GM18505 (cell line): ENCODE results near the gene SPX.

Experiments
- ATAC-seq: cut with Tn5 transposase; IDR thresholded peaks from one replicate; pipeline ENCODE4 v1.9.1; 2021; ENCODE audit not compliant: unreplicated experiment
- POLR2A ChIP-seq: IDR thresholded peaks from 4 replicates; pipeline ENCODE4 v1.6.1; 2011; ENCODE audit warnings: borderline replicate concordance; ENCODE audit not compliant: insufficient read depth, insufficient read length; ENCODE audit errors: extremely low read depth

Gene SPX

DNA sequence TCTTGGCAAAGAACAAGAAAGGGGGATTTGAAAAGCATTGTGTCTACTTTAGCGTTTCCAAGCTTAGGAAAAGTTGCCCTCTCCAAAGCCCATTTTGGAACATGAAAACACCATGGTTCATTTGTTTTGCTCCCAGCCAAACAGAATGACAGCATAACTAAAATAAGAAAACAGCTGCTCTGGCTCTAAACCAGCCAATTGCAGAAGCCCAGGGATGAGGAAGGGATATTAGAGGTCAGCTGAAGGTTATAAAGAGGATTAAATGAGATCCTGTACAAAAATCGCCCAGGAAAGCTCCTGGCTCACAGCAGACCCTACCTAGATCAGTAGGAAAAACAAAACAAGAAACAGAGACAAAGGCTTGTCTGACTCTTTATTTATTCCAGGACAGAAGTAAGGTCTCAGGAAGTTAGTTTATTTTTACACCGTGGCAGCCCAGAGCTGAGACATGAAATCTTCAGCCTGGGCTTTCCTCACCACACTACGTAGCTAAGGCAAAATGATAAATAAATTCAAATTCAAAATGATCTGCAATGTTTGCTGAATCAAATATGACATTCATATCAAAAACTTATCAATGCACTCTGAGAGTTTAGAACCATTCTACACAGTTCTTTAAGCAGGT lies 25.9 kb downstream of the SPX start:
- ATAC-seq = no peak
- no peak for TF ChIP-seq POLR2A

- TF ChIP-seq POLR2A = no peak
- ATAC-seq = no peak
Measured at GRCh38 chr12:21552635-21553328, 26.7 kb downstream of the SPX start.

DNA sequence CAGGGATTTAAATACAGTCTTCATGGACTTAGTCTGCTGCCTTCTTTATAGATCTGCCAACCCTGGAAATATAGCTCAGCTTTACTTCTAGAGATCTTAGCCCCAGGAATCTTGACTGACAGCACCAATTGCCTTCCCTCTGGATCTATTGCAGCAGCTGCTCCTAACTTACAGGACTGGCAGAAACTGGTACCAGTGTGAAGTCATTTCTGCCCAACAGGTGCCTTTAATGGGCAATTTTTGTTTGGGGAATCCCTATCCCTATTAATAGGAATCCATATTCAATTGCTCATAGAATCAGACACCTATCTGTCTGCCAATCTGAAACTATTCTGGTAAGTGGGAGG lies 27.2 kb downstream of the SPX start:
- no peak for TF ChIP-seq POLR2A
- no peak for ATAC-seq

DNA sequence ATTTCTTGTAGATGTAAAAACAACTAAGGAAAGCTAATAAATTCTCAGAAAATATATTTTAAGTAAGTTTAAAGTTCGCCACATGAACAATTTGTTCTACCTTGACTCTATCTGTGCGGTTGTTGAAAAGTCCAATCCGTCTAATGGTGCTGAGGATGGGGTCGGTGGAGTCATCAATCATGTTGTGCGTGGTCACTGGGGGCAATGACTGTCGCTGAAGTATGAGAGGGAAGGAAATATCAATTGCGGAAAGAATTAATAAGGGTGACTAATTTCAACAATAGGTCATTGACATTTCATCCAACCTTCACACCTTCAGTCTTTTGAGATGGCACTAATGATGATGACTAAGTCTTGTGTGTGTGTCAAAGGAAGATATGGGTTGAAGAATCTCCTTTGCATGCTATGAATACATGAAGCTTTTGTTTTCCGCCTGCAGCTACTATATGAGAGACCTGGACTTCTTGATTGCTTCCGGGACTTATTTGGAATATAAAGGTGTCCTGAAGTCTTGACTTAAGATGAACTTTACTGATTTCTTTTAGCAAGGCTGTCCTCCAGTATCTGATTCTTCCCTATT lies 32.1 kb downstream of the SPX start:
- no peak for ATAC-seq
- no peak for TF ChIP-seq POLR2A

- ATAC-seq = no peak
- no peak for TF ChIP-seq POLR2A
Measured at GRCh38 chr12:21559855-21560569, 33.9 kb downstream of the SPX start.

DNA sequence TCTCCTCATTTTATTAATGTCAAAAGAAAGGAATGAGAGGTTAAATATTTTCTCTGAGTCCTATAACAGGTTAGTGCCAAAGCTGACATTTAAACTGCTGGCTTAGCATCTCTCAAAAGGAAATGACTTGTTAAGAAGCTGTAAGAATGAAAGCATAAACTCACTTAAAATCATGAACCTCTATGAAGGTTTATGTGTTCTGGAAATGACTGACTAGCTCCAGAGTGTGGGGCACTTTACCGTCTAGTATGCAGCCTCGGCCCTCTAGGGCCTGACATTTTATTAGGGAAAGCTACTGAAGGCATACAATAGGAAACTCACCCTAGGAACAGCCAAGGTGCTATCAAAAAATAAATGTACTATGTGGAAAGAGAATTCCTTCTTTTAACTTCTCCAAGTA lies 35.1 kb downstream of the SPX start:
- ATAC-seq = no peak
- no peak for TF ChIP-seq POLR2A

GRCh38 chr12:21562859-21563258 lies 36.8 kb downstream of the SPX start:
- ATAC-seq = no peak
- TF ChIP-seq POLR2A = no peak

DNA sequence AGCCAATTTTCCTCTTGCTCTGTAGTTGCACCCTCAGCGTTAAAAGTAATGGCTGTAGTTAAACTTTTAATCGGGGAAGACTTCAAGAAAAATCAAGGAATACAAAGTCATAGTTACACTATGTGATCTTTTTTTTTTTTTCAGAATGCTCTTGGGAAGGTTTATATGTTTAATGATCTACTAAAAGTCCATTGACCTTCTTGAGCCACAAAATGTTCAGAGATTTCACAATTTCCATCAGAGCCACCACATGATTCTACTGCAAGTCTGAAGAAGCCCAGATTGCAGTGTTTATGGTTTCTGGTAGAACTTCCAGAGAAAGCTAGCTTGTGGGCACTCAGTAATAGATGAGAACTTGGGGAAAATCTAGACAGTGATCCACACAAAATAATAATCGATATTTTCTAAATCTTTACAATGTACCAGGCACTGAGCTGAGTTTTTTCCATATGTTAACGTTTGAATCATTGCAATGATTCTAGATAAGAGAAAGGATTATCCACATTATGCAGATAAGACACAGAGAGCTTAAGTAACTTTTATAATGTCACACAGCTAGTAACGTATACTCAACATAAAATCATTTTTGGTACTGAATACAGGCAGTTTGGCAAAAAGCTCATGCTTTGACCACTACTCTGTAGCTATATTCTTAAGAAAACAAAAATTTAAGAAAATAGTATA lies 40.3 kb downstream of the SPX start:
- ATAC-seq = no peak
- TF ChIP-seq POLR2A = no peak

DNA sequence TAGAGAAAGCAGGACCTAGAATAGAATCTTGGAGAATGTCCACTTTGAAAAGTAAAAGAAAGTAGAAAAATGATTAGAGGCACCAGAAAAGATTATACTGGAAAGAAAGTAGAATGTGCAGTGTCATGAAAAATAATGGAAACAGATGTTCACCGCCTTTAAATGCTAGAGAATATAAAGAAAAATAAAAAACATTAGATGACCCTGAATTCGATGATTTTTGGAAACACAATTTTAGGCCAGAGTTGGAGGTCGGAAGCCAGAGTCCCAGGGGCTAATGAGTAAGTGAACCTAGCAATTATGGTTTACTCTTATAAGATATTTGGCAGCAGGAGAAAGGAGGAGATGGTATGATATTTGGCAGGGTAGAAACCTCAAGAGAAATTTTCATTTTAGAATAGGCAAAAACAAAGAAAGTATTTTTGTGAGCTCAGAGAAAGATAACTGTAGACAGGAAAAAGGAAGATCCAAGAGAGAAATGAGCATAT lies 40.9 kb downstream of the SPX start:
- TF ChIP-seq POLR2A = no peak
- ATAC-seq = no peak

DNA sequence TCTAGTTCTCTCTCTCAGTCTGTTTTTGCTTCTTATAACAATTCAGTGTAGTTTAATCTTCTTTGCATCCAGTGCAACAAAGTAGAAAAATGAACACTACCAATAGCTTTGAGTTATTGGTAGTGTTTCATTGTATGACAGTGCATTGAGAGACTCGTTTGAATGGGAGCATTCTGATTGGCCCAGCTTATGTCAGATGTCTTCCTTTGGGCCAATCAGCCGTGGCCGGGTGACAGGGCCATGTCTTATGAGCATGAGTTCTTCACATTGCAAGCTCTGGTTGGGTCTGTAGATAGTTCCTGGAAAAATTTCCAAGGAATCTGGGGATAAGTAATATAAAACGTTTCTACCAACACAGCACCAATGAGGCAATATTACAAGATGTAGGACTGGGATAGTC lies 42.0 kb downstream of the SPX start:
- no peak for ATAC-seq
- no peak for TF ChIP-seq POLR2A

DNA sequence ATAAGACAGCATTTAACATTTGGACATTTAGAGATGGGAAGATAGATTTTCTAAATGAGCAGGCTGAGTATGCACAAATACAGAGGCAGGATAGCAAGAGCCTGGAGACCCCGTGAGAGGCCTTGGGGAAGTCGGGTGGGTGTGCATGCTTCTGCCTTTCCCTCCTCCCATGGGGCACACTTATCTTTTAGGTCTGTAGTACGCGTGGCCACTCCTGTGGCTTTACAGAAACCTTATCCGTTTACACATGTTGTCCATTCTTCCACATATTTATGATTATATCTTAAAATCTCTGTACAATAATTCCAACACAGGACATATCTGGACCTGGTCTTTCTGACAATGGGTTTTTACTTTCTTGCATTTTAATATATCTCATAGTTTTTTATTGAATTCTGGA lies 45.0 kb downstream of the SPX start:
- no peak for ATAC-seq
- TF ChIP-seq POLR2A = no peak

DNA sequence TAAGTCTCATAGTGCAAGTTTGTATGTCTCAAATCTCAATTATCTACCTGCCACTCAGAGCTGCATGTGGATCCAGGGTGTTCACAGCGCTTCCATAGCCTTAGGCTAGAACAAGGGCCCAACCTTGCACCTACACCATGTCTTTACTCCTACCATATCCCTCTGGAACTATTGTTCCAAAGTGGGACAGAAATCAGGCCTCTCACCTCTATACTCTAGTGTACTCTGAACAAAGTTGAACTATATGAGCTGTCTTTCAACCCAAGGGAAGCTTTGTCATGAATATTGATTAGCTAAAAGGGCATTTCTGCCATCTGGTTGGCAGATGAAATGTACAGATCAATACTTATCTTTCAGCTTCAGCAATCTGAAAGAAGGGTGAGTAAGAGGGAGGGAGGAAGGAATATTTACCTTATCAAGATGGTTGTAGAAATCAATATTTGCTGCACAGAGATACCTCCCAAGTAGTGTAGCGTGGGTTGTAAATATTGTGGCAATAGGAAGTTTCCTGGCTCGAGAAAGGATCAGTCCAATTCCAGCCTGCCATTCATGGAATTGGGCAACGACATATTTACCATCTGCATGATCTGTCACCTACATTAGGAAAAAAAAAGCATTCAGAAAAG lies 47.8 kb downstream of the SPX start:
- no peak for TF ChIP-seq POLR2A

DNA sequence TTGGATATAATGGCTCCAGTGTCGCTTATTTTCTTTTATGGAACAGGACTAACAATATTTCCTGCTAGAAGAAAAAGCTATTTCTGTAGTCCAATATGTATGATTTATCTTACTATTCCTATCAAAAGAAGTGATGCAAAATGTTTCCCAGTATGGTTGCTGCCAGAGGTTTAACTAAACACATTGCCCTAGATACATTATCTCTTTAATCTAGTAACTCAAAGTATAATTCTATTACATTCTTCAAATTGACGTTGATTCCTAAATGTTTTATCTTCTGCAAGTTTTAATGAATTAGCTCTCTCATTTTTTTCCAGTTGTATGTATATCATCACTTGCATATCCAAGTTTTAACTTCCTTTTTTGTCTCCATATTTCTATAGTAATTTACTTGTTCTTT lies 50.3 kb downstream of the SPX start:
- ATAC-seq = no peak
- no peak for TF ChIP-seq POLR2A

More for the DNA sequence above, 47.8 kb downstream of the SPX start:
- no peak for ATAC-seq
